Inflammatory macrophage treated with lipopolysaccharide for 4 hours (primary cell): ENCODE measurements around the gene SEMA6A.
"Not testable (repeated sequence)": the region's sequence is repeated elsewhere in the genome, so short reads cannot be mapped to it uniquely, and the experiment has no call there.

Source experiments
- DNase-seq: peaks from one replicate; pipeline ENCODE4 v3.0.0-alpha.2; 2020

The SEMA6A gene

DNA sequence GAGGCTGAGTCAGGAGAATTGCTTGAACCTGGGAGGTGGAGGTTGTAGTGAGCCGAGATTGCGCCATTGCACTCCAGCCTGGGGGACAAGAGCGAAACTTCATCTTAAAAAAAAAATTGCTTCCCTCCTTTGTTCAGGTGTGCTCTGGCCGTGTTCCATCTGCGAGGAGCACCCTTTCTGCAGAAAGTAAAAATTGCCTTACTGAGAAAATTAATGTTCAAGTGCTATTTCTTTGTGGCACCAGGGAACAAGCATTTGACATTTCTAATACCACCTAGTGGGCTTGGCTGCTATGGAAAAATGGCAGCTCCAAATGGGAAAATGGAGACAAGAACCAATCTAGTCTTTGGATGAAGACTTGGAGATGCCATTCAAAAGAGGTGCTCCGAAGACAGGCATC lies 29.2 kb downstream of the SEMA6A start:
- DNase-seq: not testable (repeated sequence)

DNA sequence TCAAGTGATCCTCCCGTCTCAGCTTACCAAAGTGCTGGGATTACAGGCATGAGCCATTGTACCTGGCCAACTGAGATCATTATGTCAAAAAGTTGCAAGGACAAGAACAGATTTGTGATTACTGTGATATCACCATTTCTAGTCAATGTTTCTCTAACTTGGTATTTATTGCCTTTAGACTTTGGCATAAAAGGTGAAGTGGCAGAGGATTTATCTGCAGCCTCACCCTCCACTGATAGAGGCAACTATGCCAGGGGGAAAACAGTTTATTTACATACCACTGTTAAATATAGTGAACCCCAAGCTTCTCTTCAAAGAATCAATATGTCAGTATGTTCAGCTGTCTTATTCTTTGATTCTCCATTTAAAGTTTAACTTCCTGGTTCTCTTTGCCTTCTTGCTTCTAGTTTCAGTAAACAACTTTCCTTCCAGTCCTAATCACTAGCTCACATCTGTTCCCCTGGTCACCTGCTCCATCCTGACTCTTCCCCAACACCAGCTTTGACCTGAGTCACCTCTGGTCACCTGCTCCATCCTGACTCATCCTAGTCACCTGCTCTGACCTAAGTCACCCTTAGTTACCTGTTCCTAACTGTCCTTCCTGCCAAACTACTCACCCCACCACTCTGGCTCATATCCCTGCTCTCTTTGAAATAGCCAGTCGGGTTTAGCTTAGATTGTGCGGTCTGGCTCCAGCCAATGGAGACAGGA lies 29.9 kb downstream of the SEMA6A start:
- DNase-seq: no peak

DNA sequence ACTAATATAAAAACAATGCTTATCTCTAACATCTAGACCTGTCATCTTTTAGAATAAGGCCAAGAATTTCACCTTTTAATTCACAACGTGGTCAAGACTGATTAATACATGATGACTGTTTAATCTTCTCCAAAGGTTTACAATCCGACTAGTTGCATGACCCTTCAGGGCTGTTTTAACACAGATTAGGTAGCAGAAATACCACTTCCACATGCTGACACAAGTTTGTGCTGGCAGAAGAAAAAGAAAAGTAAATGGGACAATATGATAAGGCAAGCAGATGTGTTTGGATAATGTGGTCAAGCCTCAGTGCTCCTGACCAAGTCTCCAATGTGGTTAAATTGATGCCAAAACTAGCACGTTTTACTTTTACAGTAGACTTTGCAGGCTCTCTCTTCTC lies 31.1 kb downstream of the SEMA6A start:
- DNase-seq: no peak

DNA sequence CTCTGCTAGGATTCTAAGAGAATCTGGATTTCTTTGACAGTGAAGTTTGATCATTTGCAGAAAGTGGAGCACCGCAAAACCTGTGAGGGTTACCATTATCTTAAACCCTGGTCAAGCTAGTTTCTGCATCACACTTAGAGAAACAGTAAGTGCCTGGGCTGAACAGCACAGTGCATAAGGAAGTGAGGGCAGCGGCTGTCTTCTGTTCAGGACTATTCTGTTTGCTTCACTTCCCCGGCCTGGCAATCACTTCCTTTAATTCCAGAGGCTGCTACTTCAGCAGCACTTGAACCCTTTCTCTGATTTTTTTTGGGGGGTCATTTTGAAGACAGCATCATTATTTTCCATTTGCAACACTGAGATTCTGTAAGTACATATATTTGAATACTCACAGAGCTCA lies 32.0 kb downstream of the SEMA6A start:
- no peak for DNase-seq

DNA sequence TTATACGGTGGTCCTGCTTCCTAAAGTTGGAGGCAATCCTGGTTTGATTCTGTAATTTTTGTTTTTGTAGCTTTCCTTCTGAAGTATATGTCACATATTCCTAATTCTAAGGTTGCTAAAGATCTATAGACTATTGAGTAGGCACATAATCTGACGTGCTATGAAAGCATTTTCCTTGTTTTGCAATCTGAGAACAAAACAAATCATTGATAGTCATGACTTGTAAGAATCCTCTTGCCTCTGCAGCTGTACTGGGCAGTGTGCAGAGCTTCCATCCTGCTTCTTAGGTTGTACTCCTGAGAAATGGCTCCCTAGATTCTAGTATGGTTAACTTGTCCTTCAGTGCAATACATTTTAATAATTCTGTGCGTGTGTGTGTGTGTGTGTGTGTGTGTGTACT lies 35.4 kb downstream of the SEMA6A start:
- no peak for DNase-seq

DNA sequence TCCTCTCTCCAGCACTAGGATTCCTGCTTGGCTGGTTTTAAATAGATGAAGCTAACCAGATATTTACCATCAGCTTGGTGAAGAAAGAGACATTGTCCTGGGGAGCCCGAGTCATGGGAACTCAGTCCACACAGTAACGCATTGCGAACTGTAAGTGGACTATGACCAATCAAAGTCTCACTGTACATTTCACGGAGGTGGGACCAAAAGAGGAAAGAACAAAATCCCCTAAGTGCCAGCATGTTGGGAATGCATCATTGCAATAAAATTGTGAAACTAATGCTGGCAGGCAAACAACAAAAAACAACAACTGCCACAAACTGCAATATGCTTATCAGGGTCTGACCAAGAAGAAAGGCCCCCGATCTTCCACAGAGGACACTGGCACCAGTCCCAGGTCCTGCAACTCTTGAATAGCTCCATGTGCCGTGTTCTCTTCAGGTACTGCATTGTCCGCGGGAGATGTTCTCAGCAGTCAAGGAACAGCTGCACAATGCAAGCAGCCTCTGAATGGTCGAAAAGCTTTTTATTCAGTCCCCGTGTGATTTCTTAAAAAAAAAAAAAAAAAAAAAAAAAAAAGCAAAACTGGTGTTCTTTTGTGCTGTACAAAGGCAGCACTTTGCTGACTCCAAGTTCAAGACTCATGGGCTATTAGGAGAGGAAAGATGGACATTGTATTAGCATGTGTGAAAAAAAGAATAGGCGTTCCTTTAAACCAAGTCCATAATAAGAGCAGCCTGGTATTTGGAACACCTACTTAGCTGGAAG lies 38.1 kb downstream of the SEMA6A start:
- DNase-seq: no peak

DNA sequence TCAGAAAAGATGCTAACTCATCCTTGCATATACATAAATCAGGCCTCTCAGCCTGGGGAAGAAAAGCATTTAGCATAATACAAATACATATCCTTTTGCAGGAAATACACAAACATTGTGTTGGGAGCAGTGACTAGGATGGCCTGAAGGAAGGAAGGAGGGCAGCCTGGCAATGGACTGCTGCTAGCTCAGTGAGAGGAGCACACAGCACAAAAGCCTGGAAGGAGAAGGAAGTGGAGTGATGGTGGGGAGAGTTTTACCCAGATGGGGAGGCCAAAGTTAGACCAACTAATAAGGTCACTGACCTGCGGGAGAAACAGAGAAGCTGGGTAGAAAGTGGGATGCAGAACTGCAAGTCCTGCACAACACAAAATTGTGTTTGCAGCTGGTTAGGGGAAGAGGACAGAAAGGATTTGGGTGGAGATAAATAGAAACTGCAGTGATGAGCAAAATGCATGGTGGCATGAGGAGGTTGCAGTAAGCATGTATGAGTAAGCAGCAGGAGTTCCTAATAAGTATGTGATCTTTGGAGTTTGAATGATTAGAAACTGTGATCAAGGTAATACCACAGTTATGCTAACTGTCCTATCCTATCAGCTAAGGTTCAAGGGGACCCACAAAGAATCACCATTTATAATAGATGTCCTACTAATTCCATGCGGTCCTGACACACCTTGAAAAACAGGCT lies 39.5 kb downstream of the SEMA6A start:
- DNase-seq: peak; percentile 1

DNA sequence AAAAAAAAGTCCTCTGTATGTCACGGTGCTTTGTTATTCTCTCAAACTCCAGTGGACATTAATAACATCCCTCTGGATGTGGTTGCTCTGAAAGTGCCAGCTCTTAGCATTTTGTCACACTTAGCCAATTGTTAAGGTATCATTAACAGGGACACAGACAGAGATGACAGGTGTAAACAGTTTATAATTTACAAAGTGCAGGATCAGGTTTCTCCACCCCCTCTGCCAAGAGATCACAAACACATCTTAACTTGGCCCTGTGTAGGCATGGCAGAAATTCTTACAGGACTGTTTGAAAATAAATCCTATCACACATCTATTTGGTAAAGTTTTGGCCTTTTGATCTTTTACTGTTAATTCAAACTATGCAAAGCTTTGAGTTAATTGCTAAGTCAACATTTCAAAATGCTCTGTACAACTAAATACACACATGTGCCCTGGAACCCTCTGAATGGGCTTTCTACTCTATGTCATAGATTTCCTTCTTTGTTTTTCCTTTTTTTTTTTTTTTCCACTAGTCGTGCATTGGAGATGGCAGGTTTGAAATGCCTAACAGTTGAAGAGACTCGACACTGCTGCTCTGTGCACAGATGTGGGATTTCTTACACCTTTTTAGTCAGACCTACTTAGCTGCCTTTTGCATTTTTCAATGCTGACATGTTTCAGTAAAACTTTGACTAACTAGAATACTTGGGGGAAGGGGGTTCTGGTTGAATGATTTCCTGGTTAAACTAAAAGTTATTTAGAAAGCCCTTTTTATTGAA lies 41.7 kb downstream of the SEMA6A start:
- DNase-seq: no peak

DNA sequence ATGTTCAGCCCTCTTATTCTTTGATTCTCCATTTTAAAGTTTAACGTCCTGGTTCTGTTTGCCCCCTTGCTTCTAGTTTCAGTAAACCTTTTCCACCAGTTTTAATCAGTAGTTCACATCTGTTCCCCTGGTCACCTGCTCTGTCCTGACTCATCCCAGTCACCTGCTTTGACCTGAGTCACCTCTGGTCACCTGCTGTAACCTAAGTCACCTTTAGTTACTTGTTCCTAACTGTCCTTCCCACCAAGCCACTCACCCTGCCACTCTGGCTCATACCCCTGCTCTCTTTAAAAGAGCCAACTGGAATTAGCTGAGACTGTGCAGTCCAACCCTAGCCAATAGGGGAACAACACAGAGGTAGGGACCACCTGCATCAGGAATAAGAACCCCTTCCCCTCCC lies 43.0 kb downstream of the SEMA6A start:
- DNase-seq: no peak

DNA sequence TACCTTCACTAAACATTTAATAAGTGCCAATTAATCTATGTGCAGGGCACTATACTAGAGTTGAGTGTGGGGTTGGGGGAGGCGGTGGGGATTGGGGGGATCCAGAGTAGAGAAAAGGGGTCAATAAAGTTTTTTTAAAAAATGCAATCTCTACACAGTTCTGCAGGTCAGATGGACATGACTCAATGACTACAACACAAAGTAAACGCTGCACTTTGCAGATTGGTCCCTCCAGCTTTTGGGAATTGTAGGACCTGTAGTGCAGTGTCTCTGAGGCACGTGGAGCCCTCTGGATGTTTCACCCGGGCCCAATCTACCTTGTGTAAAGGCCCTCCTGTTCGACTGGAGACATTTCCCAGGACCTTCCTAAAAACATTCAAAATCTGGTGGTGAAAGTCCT lies 43.5 kb downstream of the SEMA6A start:
- no peak for DNase-seq

DNA sequence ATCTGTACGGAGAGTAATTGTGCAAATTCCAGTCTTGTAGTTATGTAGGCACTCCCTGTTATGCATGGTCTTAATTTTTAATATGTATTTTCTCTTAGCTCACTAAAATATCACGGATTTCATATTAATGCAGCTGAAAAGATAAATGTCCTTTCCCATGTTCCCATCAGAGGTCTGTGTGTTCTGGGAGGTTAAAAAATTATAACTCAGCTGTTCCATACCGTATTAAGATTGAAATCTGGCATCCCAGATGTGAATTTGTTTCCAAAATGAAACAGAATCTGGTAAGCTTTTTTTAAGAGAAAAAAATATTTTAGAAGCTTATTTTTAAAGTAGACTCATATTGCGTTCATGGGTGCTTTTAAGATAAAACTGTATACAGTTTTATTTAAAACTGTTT lies 44.3 kb downstream of the SEMA6A start:
- DNase-seq: no peak

DNA sequence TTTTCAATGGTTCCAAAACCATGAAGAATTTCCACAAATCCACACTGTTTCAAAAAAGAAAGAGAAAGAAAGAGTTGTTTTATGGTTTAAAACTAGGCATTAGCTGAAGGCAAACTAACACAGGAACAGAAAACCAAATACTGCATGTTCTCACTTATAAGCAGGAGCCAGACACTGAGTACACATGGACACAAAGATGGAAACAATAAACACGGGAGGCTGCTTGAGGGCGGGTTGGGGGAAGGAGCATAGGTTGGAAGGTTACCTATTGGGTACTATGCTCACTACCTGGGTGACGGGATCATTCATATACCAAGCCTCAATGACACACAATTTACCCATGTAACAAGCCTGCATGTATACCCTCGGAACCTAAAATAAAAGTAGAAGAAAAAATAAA lies 45.0 kb downstream of the SEMA6A start:
- no peak for DNase-seq

DNA sequence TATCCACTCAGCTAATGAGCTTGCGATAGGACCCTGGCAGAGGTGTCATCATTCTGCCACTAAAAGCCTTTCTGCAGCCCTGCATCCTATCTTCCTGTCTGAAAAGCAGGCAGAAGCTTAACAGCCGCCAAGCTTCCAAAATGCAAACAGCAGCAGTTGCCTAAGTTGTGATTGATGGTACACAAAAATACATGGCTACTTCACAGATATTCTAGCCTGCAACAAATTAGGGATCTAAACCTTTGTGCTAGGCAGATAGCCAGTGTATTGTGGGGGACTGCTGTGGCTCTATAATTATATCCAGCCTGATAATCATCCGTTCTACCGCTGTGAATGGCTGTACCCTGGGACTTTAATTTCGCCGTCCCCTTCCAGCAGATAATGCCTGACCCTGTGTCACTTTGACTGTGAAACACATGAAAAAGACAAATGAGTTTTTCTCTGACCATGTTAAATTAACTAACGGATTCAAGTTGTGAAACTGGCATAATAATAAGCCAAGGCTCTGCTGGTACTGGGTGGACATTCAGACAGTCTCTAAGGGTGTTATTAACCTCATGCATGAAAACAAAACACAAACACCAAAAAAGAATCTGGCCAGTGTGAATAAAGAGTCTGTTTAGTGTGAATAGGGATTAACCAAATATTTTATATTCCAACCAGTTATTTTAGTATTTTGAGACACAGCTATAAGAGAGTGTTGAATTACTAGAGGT lies 45.9 kb downstream of the SEMA6A start:
- DNase-seq: no peak

DNA sequence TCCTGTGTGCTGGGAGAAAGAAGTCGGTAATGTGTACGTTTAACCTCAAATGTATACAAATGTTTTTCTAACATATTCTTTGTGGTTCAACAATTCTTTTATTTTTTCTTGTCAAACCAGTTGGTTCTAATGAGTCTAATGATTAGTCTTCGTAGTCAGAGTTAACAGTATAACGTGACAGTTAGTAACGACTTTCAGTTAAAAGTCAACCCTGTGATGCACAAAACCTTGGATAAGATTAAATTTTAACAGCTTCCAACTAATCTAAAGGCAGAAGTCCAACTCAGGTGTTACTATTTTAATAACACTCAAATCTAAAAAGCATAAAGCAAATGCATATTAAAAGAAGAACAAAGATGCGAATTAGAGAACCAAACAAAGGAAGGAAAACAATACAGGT lies 47.0 kb downstream of the SEMA6A start:
- no peak for DNase-seq

DNA sequence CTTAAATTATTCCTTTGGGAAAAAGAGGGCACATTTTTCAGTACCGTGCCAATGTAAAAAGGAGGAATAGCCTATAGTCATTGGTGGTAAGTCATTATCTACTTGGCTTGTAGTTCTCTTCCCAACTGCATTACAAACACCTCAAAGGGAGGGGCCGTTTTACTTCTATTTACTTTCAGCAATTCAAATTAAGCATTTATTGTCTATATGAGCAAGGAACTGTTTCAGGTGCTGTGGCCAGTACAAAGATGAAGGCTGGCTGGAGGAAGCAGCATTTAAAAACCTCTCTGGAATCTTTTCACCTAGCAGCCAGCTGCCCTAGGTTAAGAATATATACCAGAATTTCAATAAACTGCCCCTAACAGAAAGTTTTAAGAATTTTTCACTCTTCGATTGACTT lies 48.9 kb downstream of the SEMA6A start:
- no peak for DNase-seq

DNA sequence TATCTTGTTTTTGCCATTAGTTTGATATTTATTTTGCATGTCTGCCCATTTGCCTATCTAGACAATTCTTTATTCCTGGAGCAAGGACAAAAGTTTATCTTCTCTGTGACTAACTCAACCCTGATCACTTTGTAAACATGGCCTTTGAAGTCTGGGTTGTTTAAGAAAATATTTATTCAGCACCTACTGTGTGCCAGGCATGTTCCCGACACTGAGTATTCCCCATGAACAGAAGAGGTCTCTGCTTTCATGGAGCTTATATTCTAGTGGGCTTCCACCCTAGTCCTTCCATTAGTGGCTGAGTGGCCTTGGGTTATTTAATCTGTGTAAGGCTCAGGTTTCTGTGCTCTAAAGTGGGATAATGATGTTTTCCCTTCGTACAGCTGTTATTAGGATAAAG lies 49.7 kb downstream of the SEMA6A start:
- no peak for DNase-seq

DNA sequence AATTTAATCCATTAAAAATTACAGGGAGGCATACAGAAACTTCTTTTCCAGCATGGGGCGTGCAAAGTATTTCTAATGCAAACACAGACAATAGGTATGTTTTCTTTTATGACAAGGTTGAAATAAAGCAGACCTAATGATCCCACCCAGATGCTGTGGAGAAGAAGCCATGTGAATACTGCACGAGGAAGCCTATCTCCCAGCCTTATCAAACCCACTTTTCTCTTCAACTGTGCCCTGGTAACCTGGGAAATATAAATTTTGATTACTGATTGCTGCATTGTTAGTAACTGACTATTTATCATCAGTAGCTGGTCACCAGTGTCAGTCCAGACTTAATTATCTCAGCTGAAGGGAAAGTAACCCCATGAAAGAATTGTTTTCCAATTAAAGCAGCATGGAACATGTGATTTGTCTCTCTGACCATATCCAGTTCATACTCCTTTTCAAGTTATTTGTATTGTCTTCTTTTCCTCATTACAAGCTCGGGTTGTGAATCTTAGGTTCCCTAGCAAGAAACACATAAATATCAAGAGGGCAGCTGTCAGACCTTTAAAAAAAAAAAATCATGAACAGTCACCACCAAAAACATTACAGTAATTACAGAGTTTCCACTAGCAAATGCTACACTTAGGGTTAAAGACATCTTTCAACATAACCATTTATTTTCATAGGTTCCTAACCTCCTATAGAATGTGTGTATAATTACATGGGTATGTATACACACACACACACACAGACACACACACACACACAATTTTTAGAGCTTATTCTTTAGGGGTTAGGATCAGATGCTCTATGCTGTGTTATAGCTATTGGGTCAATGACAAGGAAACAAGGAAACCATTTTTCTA lies 50.3 kb downstream of the SEMA6A start:
- no peak for DNase-seq

DNA sequence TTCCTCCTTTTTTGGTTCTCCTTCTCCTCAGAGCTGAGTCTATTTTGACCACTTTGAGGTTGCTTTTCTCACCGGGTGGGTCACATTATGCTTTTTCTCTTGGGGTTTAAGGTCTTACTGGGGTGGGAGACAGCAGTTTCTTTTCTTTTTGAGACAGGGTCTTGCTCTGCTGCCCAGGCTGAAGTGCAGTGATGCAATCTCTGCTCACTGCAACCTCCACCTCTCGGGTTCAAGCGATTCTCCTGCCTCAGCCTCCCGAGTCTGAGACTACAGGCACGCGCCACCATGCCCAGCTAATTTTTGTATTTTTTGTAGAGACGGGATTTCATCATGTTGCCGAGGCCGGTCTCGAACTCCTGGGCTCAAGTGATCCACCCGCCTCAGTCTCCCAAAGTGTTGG lies 51.4 kb downstream of the SEMA6A start:
- DNase-seq: not testable (repeated sequence)

DNA sequence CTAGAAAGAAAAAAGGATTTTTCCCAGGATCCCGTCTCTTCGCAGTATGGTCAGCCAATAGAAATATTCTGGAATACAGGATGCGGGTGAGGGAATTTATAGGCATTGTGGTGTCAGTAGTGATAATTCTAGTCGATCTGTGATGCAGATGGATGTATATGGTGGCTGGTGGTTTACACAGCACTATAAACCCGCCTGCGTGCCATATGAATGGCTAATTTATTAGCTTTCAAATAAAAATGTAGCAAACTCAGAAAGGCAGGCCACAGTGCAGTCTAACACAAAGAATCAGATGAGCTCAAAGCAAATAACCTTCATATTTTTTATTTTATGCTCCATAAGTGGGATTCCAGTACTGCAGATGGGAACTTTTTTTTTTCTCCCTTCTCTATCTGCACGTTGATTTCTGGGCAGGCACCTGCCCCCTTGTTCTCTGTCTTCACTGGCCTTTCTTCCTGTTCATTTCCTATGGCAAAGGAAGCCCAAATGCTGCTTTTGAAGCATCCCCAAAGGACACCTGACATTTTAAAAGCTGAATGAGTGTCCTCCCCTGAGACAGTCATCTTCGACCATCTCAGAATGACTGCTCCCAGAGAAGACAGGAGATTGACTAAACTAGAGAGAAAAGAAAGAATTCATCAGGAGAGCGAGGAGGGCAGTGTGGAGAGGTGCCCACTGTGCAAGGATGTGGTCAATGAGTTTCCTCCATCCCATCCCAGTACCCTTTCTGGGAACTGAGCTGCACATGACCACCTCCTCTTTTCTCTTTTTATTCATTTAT lies 52.1 kb downstream of the SEMA6A start:
- no peak for DNase-seq

DNA sequence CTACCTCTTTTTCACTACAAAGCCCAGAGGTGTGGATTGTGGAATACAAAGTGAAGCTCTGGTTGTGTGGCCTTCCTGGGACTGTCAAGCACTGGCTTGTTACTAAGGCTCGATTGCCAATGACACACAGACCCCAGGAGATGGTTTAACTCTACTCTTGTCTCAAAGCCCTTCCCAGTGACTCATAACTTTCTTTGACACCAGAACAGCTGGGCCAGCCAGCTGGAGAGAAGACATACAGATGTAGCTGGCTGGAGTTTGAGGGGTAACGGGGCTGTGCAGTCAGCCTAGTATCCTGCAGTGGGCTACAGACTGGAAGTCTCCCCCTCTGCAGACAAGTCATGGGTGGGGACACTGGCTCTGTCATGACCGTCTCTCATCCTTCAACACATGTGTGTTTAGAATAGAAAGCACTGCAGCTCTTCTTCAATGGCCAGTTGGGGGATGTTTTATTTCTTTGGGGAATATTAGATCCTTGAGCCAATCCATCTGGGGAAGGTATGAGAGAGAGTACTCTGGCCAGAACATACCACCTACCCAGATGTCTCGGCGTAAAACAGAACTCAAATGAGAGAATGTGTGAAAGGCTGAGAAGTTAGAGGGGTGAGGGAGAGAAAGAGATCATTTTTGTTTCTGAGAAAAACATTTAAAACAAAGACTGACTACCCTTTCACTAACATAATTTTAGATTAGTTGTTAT lies 53.3 kb downstream of the SEMA6A start:
- no peak for DNase-seq
